ENCODE data around the gene SEMA4B. TPM values are rescaled to one million over a fixed set of nuclear protein-coding genes. Genes with fewer than 3 reads are reported as not detected.

SEMA4B gene
- total and polyA plus RNA-seq, 9 of the 15 experiments (the other 6 are each of a cell fraction or from before 2014, with no cell fraction given): 1.3 to 33.6 (median 11.0) TPM

DNA sequence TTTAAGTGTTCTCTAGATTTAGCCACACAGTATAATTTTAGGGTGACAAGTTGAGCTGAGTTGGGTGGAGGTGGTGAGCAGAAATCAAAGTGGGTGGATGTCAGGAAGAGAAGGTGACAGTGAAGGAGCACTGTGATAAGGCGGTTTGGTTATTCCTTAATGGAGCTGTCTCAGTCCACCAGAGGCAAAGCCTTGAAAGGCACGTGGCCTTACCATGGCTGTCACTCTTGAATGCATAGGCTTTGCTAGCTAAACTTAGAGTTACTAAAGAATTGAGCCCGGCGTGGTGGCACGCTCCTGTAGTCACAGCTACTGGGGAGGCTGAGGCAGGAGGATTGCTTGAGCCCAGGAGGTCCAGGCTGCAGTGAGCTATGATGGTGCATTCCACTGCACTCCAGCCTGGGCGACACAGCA lies 47.7 kb downstream of the SEMA4B start (continued):
- peak; percentile 80 for TF ChIP-seq PKNOX1 (IDR thresholded peaks at IDR 0.05)
- no peak for TF ChIP-seq NFIX (CRISPR knock-in tag; IDR thresholded peaks at IDR 0.05; ENCODE audit: low read depth)
- TF ChIP-seq, protein P1, sequence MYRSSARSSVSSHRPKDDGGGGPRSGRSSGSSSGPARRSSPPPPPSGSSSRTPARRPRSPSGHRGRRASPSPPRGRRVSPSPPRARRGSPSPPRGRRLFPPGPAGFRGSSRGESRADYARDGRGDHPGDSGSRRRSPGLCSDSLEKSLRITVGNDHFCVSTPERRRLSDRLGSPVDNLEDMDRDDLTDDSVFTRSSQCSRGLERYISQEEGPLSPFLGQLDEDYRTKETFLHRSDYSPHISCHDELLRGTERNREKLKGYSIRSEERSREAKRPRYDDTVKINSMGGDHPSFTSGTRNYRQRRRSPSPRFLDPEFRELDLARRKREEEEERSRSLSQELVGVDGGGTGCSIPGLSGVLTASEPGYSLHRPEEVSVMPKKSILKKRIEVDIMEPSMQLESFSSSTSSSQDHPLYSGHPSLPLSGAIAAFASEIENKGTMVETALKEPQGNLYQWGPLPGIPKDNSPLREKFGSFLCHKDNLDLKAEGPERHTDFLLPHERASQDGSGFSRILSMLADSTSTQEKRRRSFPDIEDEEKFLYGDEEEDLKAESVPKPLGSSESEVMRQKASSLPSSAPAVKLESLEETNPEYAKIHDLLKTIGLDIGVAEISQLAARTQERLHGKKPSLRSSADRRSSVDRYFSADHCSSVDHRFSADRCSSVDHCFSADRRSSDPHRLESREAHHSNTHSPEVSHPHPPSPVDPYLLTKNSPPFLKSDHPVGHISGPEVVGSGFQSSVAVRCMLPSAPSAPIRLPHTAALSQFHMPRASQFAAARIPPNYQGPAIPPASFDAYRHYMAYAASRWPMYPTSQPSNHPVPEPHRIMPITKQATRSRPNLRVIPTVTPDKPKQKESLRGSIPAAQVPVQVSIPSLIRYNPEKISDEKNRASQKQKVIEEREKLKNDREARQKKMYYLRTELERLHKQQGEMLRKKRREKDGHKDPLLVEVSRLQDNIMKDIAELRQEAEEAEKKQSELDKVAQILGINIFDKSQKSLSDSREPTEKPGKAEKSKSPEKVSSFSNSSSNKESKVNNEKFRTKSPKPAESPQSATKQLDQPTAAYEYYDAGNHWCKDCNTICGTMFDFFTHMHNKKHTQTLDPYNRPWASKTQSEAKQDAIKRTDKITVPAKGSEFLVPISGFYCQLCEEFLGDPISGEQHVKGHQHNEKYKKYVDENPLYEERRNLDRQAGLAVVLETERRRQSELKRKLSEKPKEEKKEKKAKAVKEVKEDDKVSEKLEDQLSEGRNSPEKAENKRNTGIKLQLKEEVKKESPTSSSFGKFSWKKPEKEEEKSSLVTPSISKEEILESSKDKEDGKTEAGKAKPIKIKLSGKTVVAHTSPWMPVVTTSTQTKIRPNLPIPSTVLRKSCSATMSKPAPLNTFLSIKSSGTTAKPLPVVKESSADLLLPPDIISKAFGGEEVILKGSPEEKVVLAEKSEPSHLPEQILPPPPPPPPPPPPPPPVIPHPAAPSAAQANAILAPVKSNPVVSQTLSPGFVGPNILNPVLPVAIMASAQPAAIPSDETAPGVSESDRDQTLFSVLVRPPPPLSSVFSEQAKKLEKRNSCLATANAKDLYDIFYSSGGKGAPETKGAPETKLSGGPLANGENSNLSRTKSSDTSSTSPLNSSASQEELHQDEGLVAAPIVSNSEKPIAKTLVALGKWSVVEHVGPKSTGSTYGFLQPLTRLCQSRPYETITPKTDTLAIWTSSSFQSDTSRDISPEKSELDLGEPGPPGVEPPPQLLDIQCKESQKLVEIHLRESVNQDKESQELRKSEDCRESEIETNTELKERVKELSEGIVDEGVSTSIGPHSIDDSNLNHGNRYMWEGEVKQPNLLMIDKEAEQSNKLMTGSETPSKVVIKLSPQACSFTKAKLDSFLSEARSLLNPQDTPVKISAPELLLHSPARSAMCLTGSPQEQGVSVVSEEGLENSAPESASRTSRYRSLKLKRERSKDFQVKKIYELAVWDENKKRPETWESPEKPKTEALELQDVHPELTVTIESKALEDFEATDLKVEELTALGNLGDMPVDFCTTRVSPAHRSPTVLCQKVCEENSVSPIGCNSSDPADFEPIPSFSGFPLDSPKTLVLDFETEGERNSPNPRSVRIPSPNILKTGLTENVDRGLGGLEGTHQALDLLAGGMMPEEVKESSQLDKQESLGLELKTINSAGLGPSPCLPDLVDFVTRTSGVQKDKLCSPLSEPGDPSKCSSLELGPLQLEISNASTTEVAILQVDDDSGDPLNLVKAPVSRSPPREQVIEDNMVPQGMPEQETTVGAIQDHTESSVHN (IDR thresholded peaks at IDR 0.05; ENCODE audit: borderline replicate concordance in 1 of 2, low read depth in 1 of 2): no peak
- TF ChIP-seq COPS2 (conservative IDR thresholded peaks at IDR 0.05): no peak
- TF ChIP-seq, protein P2, sequence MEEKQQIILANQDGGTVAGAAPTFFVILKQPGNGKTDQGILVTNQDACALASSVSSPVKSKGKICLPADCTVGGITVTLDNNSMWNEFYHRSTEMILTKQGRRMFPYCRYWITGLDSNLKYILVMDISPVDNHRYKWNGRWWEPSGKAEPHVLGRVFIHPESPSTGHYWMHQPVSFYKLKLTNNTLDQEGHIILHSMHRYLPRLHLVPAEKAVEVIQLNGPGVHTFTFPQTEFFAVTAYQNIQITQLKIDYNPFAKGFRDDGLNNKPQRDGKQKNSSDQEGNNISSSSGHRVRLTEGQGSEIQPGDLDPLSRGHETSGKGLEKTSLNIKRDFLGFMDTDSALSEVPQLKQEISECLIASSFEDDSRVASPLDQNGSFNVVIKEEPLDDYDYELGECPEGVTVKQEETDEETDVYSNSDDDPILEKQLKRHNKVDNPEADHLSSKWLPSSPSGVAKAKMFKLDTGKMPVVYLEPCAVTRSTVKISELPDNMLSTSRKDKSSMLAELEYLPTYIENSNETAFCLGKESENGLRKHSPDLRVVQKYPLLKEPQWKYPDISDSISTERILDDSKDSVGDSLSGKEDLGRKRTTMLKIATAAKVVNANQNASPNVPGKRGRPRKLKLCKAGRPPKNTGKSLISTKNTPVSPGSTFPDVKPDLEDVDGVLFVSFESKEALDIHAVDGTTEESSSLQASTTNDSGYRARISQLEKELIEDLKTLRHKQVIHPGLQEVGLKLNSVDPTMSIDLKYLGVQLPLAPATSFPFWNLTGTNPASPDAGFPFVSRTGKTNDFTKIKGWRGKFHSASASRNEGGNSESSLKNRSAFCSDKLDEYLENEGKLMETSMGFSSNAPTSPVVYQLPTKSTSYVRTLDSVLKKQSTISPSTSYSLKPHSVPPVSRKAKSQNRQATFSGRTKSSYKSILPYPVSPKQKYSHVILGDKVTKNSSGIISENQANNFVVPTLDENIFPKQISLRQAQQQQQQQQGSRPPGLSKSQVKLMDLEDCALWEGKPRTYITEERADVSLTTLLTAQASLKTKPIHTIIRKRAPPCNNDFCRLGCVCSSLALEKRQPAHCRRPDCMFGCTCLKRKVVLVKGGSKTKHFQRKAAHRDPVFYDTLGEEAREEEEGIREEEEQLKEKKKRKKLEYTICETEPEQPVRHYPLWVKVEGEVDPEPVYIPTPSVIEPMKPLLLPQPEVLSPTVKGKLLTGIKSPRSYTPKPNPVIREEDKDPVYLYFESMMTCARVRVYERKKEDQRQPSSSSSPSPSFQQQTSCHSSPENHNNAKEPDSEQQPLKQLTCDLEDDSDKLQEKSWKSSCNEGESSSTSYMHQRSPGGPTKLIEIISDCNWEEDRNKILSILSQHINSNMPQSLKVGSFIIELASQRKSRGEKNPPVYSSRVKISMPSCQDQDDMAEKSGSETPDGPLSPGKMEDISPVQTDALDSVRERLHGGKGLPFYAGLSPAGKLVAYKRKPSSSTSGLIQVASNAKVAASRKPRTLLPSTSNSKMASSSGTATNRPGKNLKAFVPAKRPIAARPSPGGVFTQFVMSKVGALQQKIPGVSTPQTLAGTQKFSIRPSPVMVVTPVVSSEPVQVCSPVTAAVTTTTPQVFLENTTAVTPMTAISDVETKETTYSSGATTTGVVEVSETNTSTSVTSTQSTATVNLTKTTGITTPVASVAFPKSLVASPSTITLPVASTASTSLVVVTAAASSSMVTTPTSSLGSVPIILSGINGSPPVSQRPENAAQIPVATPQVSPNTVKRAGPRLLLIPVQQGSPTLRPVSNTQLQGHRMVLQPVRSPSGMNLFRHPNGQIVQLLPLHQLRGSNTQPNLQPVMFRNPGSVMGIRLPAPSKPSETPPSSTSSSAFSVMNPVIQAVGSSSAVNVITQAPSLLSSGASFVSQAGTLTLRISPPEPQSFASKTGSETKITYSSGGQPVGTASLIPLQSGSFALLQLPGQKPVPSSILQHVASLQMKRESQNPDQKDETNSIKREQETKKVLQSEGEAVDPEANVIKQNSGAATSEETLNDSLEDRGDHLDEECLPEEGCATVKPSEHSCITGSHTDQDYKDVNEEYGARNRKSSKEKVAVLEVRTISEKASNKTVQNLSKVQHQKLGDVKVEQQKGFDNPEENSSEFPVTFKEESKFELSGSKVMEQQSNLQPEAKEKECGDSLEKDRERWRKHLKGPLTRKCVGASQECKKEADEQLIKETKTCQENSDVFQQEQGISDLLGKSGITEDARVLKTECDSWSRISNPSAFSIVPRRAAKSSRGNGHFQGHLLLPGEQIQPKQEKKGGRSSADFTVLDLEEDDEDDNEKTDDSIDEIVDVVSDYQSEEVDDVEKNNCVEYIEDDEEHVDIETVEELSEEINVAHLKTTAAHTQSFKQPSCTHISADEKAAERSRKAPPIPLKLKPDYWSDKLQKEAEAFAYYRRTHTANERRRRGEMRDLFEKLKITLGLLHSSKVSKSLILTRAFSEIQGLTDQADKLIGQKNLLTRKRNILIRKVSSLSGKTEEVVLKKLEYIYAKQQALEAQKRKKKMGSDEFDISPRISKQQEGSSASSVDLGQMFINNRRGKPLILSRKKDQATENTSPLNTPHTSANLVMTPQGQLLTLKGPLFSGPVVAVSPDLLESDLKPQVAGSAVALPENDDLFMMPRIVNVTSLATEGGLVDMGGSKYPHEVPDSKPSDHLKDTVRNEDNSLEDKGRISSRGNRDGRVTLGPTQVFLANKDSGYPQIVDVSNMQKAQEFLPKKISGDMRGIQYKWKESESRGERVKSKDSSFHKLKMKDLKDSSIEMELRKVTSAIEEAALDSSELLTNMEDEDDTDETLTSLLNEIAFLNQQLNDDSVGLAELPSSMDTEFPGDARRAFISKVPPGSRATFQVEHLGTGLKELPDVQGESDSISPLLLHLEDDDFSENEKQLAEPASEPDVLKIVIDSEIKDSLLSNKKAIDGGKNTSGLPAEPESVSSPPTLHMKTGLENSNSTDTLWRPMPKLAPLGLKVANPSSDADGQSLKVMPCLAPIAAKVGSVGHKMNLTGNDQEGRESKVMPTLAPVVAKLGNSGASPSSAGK (IDR thresholded peaks at IDR 0.05): peak; percentile 70; the same call in 1 of the 2 replicates
- no peak for TF ChIP-seq FOXJ2 (tag; IDR thresholded peaks at IDR 0.05)
- TF ChIP-seq SRSF7 (optimal IDR thresholded peaks at IDR 0.05; ENCODE audit: low read depth, low read length): no peak
